ENCODE measurements around the gene NEGR1. TPM values are rescaled to one million over a fixed set of nuclear protein-coding genes. Genes with fewer than 3 reads are reported as not detected.
A peak's percentile ranks its signal among the peaks of the same experiment; 100 is the strongest.

Gene NEGR1
- total RNA-seq, 6 donors from 2014 or later, result 3.1 to 14.7 (median 8.9) TPM

DNA sequence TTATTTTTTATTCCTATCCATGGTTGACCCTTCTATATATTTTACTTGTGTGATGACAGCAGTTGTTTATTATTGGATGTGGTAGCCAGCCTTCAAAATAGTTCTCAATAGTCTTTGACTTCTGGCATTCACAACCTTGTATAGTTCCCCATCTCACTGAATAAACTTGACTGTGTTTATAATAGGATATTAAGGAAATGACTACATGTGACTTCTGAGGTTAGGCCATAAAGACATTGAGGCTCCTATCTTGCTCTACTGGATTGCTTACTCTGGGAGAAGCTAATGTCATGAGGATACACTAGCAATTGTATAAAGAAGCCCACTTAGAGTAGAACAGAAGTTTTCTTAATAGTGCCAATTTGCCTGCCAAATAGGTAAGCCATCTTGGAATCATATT is 231.8 kb downstream of the NEGR1 start:
- DNase-seq, result no peak
- Histone ChIP-seq H3K9me3 (no peaks in the 10 kb centered on the region), H3K27me3 (no peaks in the 10 kb centered on the region), H3K4me1 (no peaks in the 10 kb centered on the region), H3K4me3 (no peak overlapping the region), H3K27ac (no peak overlapping the region), H3K36me3 (no peaks in the 10 kb centered on the region)
- no peak for TF ChIP-seq EP300 (IDR thresholded peaks at IDR 0.05)
- no peak for TF ChIP-seq POLR2AphosphoS5 (IDR thresholded peaks at IDR 0.05)
- TF ChIP-seq, protein P1, sequence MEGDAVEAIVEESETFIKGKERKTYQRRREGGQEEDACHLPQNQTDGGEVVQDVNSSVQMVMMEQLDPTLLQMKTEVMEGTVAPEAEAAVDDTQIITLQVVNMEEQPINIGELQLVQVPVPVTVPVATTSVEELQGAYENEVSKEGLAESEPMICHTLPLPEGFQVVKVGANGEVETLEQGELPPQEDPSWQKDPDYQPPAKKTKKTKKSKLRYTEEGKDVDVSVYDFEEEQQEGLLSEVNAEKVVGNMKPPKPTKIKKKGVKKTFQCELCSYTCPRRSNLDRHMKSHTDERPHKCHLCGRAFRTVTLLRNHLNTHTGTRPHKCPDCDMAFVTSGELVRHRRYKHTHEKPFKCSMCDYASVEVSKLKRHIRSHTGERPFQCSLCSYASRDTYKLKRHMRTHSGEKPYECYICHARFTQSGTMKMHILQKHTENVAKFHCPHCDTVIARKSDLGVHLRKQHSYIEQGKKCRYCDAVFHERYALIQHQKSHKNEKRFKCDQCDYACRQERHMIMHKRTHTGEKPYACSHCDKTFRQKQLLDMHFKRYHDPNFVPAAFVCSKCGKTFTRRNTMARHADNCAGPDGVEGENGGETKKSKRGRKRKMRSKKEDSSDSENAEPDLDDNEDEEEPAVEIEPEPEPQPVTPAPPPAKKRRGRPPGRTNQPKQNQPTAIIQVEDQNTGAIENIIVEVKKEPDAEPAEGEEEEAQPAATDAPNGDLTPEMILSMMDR (IDR thresholded peaks at IDR 0.05), result no peak
- no peak for TF ChIP-seq POLR2A (IDR thresholded peaks at IDR 0.05)
- ATAC-seq (ENCODE audit: low FRiP score in 2 of 2), result no peak

DNA sequence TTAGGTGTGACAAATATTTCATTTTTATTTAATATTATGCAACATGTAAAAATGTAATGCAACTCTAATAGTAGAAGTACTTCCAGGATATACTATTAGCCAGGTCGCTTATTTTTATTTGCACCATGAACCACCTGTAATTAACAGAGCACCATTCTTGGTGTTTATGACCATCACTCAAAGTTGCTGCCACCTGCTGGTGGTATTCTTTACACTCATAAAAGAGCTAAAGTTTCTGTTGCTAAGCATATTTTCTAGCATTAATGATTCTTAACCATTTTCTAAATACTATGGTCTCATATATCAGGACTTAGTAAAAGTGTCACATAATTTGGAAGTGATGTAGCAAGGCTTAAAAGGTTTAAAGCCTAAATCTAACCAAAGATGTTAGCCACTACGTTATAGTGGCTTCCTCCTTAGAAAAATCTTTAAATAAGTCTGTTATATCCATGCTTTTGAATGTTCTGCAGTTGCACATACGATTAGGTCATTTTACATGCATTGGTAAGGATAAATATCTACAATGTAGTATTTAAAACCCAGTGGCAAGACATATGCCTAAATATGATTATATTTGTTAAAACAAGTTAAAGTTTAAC is 244.5 kb downstream of the NEGR1 start:
- ATAC-seq (ENCODE audit: low FRiP score in 2 of 2) (peak in 1 of 2 donors; percentile 40), DNase-seq (peak in 1 of 2 donors; percentile 37)
- WGBS, 2 donors, result 48 to 52% methylated on average over 3 of the region's 3 CpGs
- H3K27ac ChIP-seq, result no peak overlapping the region
- H3K27me3 ChIP-seq, result no peaks in the 10 kb centered on the region
- no peaks in the 10 kb centered on the region for H3K9me3 ChIP-seq
- H3K4me3 ChIP-seq, result no peak overlapping the region
- TF ChIP-seq, protein P1 (IDR thresholded peaks at IDR 0.05), result peak in 5 of 6 experiments; percentile 14 to 51 (median 38)
- no peak for TF ChIP-seq EP300 (IDR thresholded peaks at IDR 0.05)
- no peaks in the 10 kb centered on the region for H3K36me3 ChIP-seq
- H3K4me1 ChIP-seq, result no peaks in the 10 kb centered on the region

DNA sequence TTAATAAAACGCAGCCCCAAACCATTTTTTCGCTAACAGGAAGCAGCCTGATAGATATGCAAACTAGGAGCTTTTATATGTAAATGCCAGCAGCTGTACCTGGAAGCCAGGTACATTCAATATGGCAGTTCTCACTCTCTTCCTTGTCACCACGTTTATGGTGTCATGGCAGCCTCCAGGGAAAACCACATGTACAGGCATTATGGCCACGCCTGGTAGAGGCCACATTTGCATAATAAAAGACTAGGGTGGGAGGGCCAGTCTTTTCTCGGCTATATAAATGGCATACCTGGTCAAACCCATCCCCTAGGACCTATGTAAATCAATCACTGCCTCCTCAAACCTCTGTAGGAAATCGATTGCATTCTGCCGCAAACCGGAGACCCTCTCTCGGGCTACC is 247.5 kb downstream of the NEGR1 start:
- no peak for DNase-seq
- Histone ChIP-seq H3K4me1 (no peaks in the 10 kb centered on the region), H3K27me3 (no peaks in the 10 kb centered on the region), H3K4me3 (no peak overlapping the region), H3K36me3 (no peaks in the 10 kb centered on the region), H3K9me3 (no peaks in the 10 kb centered on the region), H3K27ac (no peak overlapping the region)
- TF ChIP-seq EP300 (IDR thresholded peaks at IDR 0.05), result no peak
- no peak for TF ChIP-seq POLR2AphosphoS5 (IDR thresholded peaks at IDR 0.05)
- TF ChIP-seq, protein P1 (IDR thresholded peaks at IDR 0.05), result no peak
- no peak for TF ChIP-seq POLR2A (IDR thresholded peaks at IDR 0.05)
- 87 to 91% methylated on average over 9 of the region's 9 CpGs for WGBS, 2 donors
- no peak for ATAC-seq (ENCODE audit: low FRiP score in 2 of 2)

DNA sequence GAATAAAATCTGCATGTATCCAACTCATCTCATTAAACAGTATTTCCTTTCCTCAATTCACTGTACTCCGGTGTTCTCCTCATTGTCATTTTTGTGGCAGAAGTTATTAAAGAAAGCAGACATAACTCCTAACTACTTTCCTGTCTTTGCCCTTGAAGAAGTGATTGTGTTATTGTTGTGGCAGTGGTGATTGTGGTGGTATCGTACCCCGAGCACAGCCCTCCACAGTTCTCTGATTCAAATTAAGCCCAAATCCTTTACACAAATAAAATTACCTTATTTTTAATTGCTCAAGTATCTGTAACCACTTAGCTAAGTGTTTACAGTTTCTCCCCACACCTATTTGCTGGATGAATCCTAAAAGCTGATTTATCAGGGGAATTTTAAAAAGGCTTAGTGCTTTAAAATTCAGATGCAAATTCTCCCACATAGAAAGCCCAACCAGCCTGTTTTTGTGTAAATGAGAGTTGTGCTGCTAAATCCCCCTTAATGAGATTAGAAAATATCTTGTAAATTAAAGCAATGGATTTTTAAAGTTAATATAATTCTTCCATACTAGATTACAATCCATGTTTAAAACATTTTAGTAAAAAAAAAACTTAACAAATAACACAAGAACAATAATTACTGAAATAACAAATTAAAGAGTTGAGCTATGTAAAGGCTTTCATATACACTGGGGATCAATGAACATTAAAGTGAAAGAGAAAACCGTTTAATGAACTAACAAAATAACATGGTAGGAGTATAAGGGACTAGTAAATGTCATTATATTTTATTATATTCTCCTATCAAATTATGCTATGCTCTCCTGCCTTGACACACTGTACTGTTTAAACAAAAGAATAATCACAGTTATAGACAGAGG is 259.0 kb downstream of the NEGR1 start:
- TF ChIP-seq POLR2AphosphoS5 (IDR thresholded peaks at IDR 0.05) (no peak), EP300 (IDR thresholded peaks at IDR 0.05) (no peak), POLR2A (IDR thresholded peaks at IDR 0.05) (no peak)
- TF ChIP-seq, protein P1 (IDR thresholded peaks at IDR 0.05), result no peak
- 54 to 62% methylated on average over 4 of the region's 4 CpGs for WGBS, 2 donors
- no peak for ATAC-seq (ENCODE audit: low FRiP score in 2 of 2)
- DNase-seq, result no peak
- Histone ChIP-seq H3K4me3 (no peak overlapping the region), H3K9me3 (no peaks in the 10 kb centered on the region), H3K27ac (no peak overlapping the region), H3K4me1 (no peaks in the 10 kb centered on the region), H3K36me3 (no peaks in the 10 kb centered on the region), H3K27me3 (no peaks in the 10 kb centered on the region)

Data from upper lobe of left lung (tissue), 6 donors.